HepG2 (cell line): ENCODE results near the gene MAP3K14. TPM values are rescaled to one million over a fixed set of nuclear protein-coding genes. Genes with fewer than 3 reads are reported as not detected.

Experiments used
- ATF7 ChIP-seq, 2 experiments: fragments of 450-650 bp in 1 of 2; sonication (generic) in 1 of 2; formaldehyde crosslinking in 1 of 2; IDR thresholded peaks; 2 replicates each; pipeline versions ENCODE4 v1.4.0 to v1.6.1; 2016 to 2020; ENCODE audit warnings: antibody characterized with exemption in 1 of 2, mild to moderate bottlenecking in 1 of 2, missing genetic modification reagents in 1 of 2
- ATM ChIP-seq: fragments of 450-650 bp; IDR thresholded peaks from 2 replicates; pipeline ENCODE4 v1.7.1; 2017; ENCODE audit warnings: mild to moderate bottlenecking, borderline replicate concordance
- GABPA ChIP-seq, 2 experiments: IDR thresholded peaks; 2 replicates each; pipeline ENCODE4 v1.6.1; 2011 to 2016; ENCODE audit warnings: low read depth in 2 of 2, low read length in 1 of 2, missing biosample characterization in 1 of 2, missing genetic modification characterization in 1 of 2
- KLF12 ChIP-seq: sonication (generic); formaldehyde crosslinking; IDR thresholded peaks from 2 replicates; pipeline ENCODE4 v1.4.0; 2020; ENCODE audit warnings: missing genetic modification reagents, borderline replicate concordance
- MEF2D ChIP-seq: sonication (generic); formaldehyde crosslinking; IDR thresholded peaks from 2 replicates; pipeline ENCODE4 v1.5.1; 2020; ENCODE audit warnings: mild to moderate bottlenecking, missing genetic modification reagents
- MLLT10 ChIP-seq: sonication (generic); formaldehyde crosslinking; IDR thresholded peaks from 2 replicates; pipeline ENCODE4 v1.4.0; 2020; ENCODE audit warnings: missing genetic modification reagents
- NFIC ChIP-seq: IDR thresholded peaks from 2 replicates; pipeline ENCODE4 v1.6.1; 2012; ENCODE audit warnings: mild to moderate bottlenecking, low read length, inconsistent platforms
- POLR2AphosphoS5 ChIP-seq: IDR thresholded peaks from 2 replicates; pipeline ENCODE4 v1.6.1; 2012; ENCODE audit warnings: low read depth, low read length
- RFXAP ChIP-seq: sonication (generic); formaldehyde crosslinking; IDR thresholded peaks from 2 replicates; pipeline ENCODE4 v1.4.0; 2020; ENCODE audit warnings: missing genetic modification reagents, borderline replicate concordance
- SKI ChIP-seq: fragments of 450-650 bp; IDR thresholded peaks from one replicate; pipeline ENCODE4 v1.6.1; 2018; ENCODE audit warnings: mild to moderate bottlenecking; ENCODE audit not compliant: partially characterized antibody
- SNAPC2 ChIP-seq: sonication (generic); formaldehyde crosslinking; IDR thresholded peaks from 2 replicates; pipeline ENCODE4 v1.8.1; 2022; ENCODE audit warnings: mild to moderate bottlenecking, missing genetic modification reagents
- SOX5 ChIP-seq: IDR thresholded peaks from 2 replicates; pipeline ENCODE4 v1.6.1; 2016; ENCODE audit warnings: borderline replicate concordance
- SP140L ChIP-seq: sonication (generic); formaldehyde crosslinking; IDR thresholded peaks from 2 replicates; pipeline ENCODE4 v1.4.0; 2020; ENCODE audit warnings: missing genetic modification reagents, borderline replicate concordance
- ZBTB42 ChIP-seq: sonication (generic); formaldehyde crosslinking; IDR thresholded peaks from 2 replicates; pipeline ENCODE4 v1.5.0; 2020; ENCODE audit warnings: mild to moderate bottlenecking, missing genetic modification reagents
- ZFP36L2 ChIP-seq: sonication (generic); formaldehyde crosslinking; IDR thresholded peaks from 2 replicates; pipeline ENCODE4 v1.4.0; 2020; ENCODE audit warnings: missing genetic modification reagents
- ZNF672 ChIP-seq: sonication (generic); formaldehyde crosslinking; IDR thresholded peaks from 2 replicates; pipeline ENCODE4 v1.8.1; 2022; ENCODE audit warnings: missing genetic modification reagents
- ZSCAN31 ChIP-seq: sonication (generic); formaldehyde crosslinking; IDR thresholded peaks from 2 replicates; pipeline ENCODE4 v1.5.0; 2020; ENCODE audit warnings: low read depth, mild to moderate bottlenecking, missing genetic modification reagents
- polyA plus RNA-seq, 8 experiments: library from polyadenylated mRNA; depleted of rRNA in 3 of 8; stranded (reverse) in 7 of 8; unstranded in 1 of 8; fragments of >200 nt; fragmentation: Illumina TruSeq in 4 of 8; extraction: Trizol in 4 of 8; gene quantifications; 2 replicates each; pipeline versions ENCODE4 v1.2.1 to v1.2.3, GENCODE V29; 2011 to 2016; ENCODE audit warnings: low read depth in 4 of 8, missing spikeins in 1 of 8, mixed read lengths in 1 of 8; ENCODE audit not compliant: insufficient read depth in 1 of 8
- total RNA-seq, 5 experiments: library from RNA; depleted of rRNA; stranded (reverse); fragments of >200 nt; fragmentation: Illumina TruSeq; extraction: Trizol; gene quantifications; 2 replicates each; pipeline ENCODE4 v1.2.3, GENCODE V29; 2016; ENCODE audit warnings: low read depth in 1 of 5
- TF ChIP-seq, protein P1 (sequence below): sonication (generic); formaldehyde crosslinking; IDR thresholded peaks from 2 replicates; pipeline ENCODE4 v1.4.0; 2020; ENCODE audit warnings: mild to moderate bottlenecking, missing genetic modification reagents, borderline replicate concordance
- TF ChIP-seq, protein P2 (sequence below): sonication (generic); formaldehyde crosslinking; IDR thresholded peaks from 2 replicates; pipeline ENCODE4 v1.4.0; 2020; ENCODE audit warnings: missing genetic modification reagents, borderline replicate concordance
- TF ChIP-seq, protein P3 (sequence below): sonication (generic); formaldehyde crosslinking; conservative IDR thresholded peaks from 2 replicates; pipeline ENCODE4 v1.4.0; 2020; ENCODE audit warnings: missing genetic modification reagents
- TF ChIP-seq, protein P4 (sequence below): IDR thresholded peaks from 2 replicates; pipeline ENCODE4 v1.6.1; 2016
- TF ChIP-seq, protein P5 (sequence below): sonication (generic); formaldehyde crosslinking; IDR thresholded peaks from 2 replicates; pipeline ENCODE4 v1.5.1; 2020; ENCODE audit warnings: mild to moderate bottlenecking, missing genetic modification reagents

MAP3K14 gene
- total and polyA plus RNA-seq, 2 of the 13 experiments (the other 11 are each of a cell fraction or from before 2014, with no cell fraction given) = 2.6 TPM

DNA sequence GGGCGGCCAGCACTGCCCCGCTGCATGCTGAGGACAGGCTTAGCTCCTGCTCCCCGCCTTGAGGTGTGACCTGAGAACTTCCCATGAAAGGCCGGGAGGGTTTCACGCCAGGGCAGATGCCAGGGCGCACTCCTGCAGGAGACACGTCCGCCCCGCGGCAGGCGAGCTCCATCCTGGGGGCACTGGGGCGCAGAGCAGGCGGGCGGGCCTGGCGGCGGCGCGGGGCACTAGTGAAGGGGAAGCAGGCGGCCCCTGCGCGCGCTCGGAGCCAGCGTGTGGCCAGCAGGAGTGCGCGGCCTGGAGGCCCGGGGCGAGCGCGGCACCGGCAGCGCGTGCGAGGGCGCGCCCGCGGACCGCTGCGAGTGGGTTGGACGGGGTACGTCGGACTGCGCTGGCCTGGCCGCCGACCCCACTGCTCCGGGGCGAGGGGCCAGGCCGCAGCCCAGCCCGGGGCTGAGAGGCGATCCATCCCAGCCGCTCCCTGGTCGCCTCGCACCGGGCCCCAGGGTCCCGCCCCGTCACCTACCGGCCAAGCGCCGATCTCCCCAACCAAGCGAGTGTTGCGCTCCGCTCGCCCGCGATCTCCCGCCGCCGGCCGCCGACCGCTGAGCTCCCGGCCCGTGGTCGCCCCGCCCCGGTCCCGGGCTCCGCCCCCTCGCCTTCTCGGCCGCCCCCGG, at the start of gene MAP3K14 (continued):
- TF ChIP-seq, protein P1, sequence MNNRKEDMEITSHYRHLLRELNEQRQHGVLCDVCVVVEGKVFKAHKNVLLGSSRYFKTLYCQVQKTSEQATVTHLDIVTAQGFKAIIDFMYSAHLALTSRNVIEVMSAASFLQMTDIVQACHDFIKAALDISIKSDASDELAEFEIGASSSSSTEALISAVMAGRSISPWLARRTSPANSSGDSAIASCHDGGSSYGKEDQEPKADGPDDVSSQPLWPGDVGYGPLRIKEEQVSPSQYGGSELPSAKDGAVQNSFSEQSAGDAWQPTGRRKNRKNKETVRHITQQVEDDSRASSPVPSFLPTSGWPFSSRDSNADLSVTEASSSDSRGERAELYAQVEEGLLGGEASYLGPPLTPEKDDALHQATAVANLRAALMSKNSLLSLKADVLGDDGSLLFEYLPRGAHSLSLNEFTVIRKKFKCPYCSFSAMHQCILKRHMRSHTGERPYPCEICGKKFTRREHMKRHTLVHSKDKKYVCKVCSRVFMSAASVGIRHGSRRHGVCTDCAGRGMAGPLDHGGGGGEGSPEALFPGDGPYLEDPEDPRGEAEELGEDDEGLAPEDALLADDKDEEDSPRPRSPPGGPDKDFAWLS (CRISPR knock-in tag) = no peak
- no peak for TF ChIP-seq ATF7 (IDR thresholded peaks at IDR 0.05)
- TF ChIP-seq ATF7 (CRISPR knock-in tag; IDR thresholded peaks at IDR 0.05) = no peak
- TF ChIP-seq MEF2D (CRISPR knock-in tag) = no peak
- TF ChIP-seq POLR2AphosphoS5 = peak; percentile 83
- TF ChIP-seq SOX5 (CRISPR knock-in tag) = no peak
- TF ChIP-seq ZFP36L2 (CRISPR knock-in tag) = no peak
- TF ChIP-seq, protein P2, sequence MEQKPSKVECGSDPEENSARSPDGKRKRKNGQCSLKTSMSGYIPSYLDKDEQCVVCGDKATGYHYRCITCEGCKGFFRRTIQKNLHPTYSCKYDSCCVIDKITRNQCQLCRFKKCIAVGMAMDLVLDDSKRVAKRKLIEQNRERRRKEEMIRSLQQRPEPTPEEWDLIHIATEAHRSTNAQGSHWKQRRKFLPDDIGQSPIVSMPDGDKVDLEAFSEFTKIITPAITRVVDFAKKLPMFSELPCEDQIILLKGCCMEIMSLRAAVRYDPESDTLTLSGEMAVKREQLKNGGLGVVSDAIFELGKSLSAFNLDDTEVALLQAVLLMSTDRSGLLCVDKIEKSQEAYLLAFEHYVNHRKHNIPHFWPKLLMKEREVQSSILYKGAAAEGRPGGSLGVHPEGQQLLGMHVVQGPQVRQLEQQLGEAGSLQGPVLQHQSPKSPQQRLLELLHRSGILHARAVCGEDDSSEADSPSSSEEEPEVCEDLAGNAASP (CRISPR knock-in tag) = no peak
- no peak for TF ChIP-seq NFIC
- TF ChIP-seq, protein P3, sequence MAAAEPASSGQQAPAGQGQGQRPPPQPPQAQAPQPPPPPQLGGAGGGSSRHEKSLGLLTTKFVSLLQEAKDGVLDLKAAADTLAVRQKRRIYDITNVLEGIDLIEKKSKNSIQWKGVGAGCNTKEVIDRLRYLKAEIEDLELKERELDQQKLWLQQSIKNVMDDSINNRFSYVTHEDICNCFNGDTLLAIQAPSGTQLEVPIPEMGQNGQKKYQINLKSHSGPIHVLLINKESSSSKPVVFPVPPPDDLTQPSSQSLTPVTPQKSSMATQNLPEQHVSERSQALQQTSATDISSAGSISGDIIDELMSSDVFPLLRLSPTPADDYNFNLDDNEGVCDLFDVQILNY = no peak; the same call in 1 of the 2 replicates
- TF ChIP-seq, protein P4, sequence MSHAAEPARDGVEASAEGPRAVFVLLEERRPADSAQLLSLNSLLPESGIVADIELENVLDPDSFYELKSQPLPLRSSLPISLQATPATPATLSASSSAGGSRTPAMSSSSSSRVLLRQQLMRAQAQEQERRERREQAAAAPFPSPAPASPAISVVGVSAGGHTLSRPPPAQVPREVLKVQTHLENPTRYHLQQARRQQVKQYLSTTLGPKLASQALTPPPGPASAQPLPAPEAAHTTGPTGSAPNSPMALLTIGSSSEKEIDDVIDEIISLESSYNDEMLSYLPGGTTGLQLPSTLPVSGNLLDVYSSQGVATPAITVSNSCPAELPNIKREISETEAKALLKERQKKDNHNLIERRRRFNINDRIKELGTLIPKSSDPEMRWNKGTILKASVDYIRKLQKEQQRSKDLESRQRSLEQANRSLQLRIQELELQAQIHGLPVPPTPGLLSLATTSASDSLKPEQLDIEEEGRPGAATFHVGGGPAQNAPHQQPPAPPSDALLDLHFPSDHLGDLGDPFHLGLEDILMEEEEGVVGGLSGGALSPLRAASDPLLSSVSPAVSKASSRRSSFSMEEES (CRISPR knock-in tag) = no peak
- TF ChIP-seq RFXAP (CRISPR knock-in tag) = no peak
- no peak for TF ChIP-seq MLLT10
- no peak for TF ChIP-seq GABPA (IDR thresholded peaks at IDR 0.05; ENCODE audit: low read depth, low read length)
- no peak for TF ChIP-seq GABPA (CRISPR knock-in tag; IDR thresholded peaks at IDR 0.05; ENCODE audit: low read depth)
- TF ChIP-seq ATM = no peak
- no peak; the same call in 1 of the 2 replicates for TF ChIP-seq SNAPC2 (CRISPR knock-in tag)
- TF ChIP-seq KLF12 (CRISPR knock-in tag) = peak; percentile 64; the same call in 1 of the 2 replicates
- no peak for TF ChIP-seq ZNF672 (CRISPR knock-in tag)
- TF ChIP-seq, protein P5, sequence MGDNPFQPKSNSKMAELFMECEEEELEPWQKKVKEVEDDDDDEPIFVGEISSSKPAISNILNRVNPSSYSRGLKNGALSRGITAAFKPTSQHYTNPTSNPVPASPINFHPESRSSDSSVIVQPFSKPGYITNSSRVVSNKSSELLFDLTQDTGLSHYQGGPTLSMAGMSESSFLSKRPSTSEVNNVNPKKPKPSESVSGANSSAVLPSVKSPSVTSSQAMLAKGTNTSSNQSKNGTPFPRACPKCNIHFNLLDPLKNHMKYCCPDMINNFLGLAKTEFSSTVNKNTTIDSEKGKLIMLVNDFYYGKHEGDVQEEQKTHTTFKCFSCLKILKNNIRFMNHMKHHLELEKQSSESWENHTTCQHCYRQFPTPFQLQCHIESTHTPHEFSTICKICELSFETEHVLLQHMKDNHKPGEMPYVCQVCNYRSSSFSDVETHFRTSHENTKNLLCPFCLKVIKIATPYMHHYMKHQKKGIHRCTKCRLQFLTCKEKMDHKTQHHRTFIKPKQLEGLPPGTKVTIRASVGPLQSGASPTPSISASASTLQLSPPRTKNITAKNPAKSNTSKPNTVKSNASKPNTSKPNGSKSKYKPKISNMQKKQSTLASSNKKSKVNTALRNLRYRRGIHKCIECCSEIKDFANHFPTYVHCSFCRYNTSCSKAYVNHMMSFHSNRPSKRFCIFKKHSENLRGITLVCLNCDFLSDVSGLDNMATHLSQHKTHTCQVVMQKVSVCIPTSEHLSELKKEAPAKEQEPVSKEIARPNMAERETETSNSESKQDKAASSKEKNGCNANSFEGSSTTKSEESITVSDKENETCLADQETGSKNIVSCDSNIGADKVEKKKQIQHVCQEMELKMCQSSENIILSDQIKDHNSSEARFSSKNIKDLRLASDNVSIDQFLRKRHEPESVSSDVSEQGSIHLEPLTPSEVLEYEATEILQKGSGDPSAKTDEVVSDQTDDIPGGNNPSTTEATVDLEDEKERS (CRISPR knock-in tag) = no peak; the same call in 1 of the 2 replicates
- peak; percentile 87 for TF ChIP-seq ZSCAN31 (CRISPR knock-in tag)
- peak; percentile 50 for TF ChIP-seq SKI
- peak; percentile 53; the same call in 1 of the 2 replicates for TF ChIP-seq ZBTB42 (CRISPR knock-in tag)
- TF ChIP-seq SP140L (CRISPR knock-in tag) = no peak
